ENCODE results near the gene PTPRZ1.

The PTPRZ1 gene

GRCh38 chr7:121887634-121888033 lies 14.7 kb downstream of the PTPRZ1 start:
- Histone ChIP-seq H3K27ac (ENCODE audit: low read depth, low read length) (no peak overlapping the region), H3K9ac (ENCODE audit: low read length in 5 of 5) (no peak overlapping the region), H3K27me3 (ENCODE audit: control insufficient read depth in 5 of 5, insufficient read depth in 4 of 5, low read length in 5 of 5) (no peaks in the 10 kb centered on the region), H3K36me3 (ENCODE audit: control insufficient read depth in 5 of 5, insufficient read depth in 5 of 5, low read length in 5 of 5) (no peaks in the 10 kb centered on the region), H3K9me3 (ENCODE audit: control insufficient read depth in 5 of 5, low read length in 5 of 5) (no peaks in the 10 kb centered on the region), H3K4me1 (ENCODE audit: control insufficient read depth in 5 of 5, insufficient read depth in 5 of 5, low read length in 5 of 5) (no peaks in the 10 kb centered on the region), H3K4me3 (ENCODE audit: low read depth in 1 of 5, low read length in 5 of 5) (no peak overlapping the region)

- H3K9ac ChIP-seq (ENCODE audit: low read length in 5 of 5), result no peak overlapping the region
- no peak overlapping the region for H3K27ac ChIP-seq (ENCODE audit: low read depth, low read length)
- no peaks in the 10 kb centered on the region for H3K27me3 ChIP-seq (ENCODE audit: control insufficient read depth in 5 of 5, insufficient read depth in 4 of 5, low read length in 5 of 5)
- no peaks in the 10 kb centered on the region for H3K36me3 ChIP-seq (ENCODE audit: control insufficient read depth in 5 of 5, insufficient read depth in 5 of 5, low read length in 5 of 5)
- no peak overlapping the region for H3K4me3 ChIP-seq (ENCODE audit: low read depth in 1 of 5, low read length in 5 of 5)
- no peaks in the 10 kb centered on the region for H3K4me1 ChIP-seq (ENCODE audit: control insufficient read depth in 5 of 5, insufficient read depth in 5 of 5, low read length in 5 of 5)
- no peaks in the 10 kb centered on the region for H3K9me3 ChIP-seq (ENCODE audit: control insufficient read depth in 5 of 5, low read length in 5 of 5)
These were observed 17.9 kb downstream of the PTPRZ1 start for GRCh38 chr7:121890833-121891232.

- Histone ChIP-seq H3K27me3 (ENCODE audit: control insufficient read depth in 5 of 5, insufficient read depth in 4 of 5, low read length in 5 of 5) (no peaks in the 10 kb centered on the region), H3K4me1 (ENCODE audit: control insufficient read depth in 5 of 5, insufficient read depth in 5 of 5, low read length in 5 of 5) (no peaks in the 10 kb centered on the region), H3K4me3 (ENCODE audit: low read depth in 1 of 5, low read length in 5 of 5) (no peak overlapping the region)
These were observed 18.8 kb downstream of the PTPRZ1 start for GRCh38 chr7:121891731-121892130.

GRCh38 chr7:121901026-121901425 lies 28.1 kb downstream of the PTPRZ1 start:
- no peaks in the 10 kb centered on the region for H3K36me3 ChIP-seq (ENCODE audit: control insufficient read depth in 5 of 5, insufficient read depth in 5 of 5, low read length in 5 of 5)
- H3K4me3 ChIP-seq (ENCODE audit: low read depth in 1 of 5, low read length in 5 of 5), result no peak overlapping the region
- no peaks in the 10 kb centered on the region for H3K4me1 ChIP-seq (ENCODE audit: control insufficient read depth in 5 of 5, insufficient read depth in 5 of 5, low read length in 5 of 5)
- H3K9ac ChIP-seq (ENCODE audit: low read length in 5 of 5), result no peak overlapping the region
- no peaks in the 10 kb centered on the region for H3K9me3 ChIP-seq (ENCODE audit: control insufficient read depth in 5 of 5, low read length in 5 of 5)
- no peak overlapping the region for H3K27ac ChIP-seq (ENCODE audit: low read depth, low read length)
- no peaks in the 10 kb centered on the region for H3K27me3 ChIP-seq (ENCODE audit: control insufficient read depth in 5 of 5, insufficient read depth in 4 of 5, low read length in 5 of 5)

More at GRCh38 chr7:121891731-121892130, 18.8 kb downstream of the PTPRZ1 start:
- no peak overlapping the region for H3K27ac ChIP-seq (ENCODE audit: low read depth, low read length)
- no peaks in the 10 kb centered on the region for H3K36me3 ChIP-seq (ENCODE audit: control insufficient read depth in 5 of 5, insufficient read depth in 5 of 5, low read length in 5 of 5)
- H3K9me3 ChIP-seq (ENCODE audit: control insufficient read depth in 5 of 5, low read length in 5 of 5), result no peaks in the 10 kb centered on the region
- H3K9ac ChIP-seq (ENCODE audit: low read length in 5 of 5), result no peak overlapping the region

- Histone ChIP-seq H3K27me3 (ENCODE audit: control insufficient read depth in 5 of 5, insufficient read depth in 4 of 5, low read length in 5 of 5) (no peaks in the 10 kb centered on the region), H3K9ac (ENCODE audit: low read length in 5 of 5) (no peak overlapping the region), H3K9me3 (ENCODE audit: control insufficient read depth in 5 of 5, low read length in 5 of 5) (no peaks in the 10 kb centered on the region), H3K36me3 (ENCODE audit: control insufficient read depth in 5 of 5, insufficient read depth in 5 of 5, low read length in 5 of 5) (no peaks in the 10 kb centered on the region), H3K27ac (ENCODE audit: low read depth, low read length) (no peak overlapping the region), H3K4me3 (ENCODE audit: low read depth in 1 of 5, low read length in 5 of 5) (no peak overlapping the region), H3K4me1 (ENCODE audit: control insufficient read depth in 5 of 5, insufficient read depth in 5 of 5, low read length in 5 of 5) (no peaks in the 10 kb centered on the region)
These were observed 31.2 kb downstream of the PTPRZ1 start for GRCh38 chr7:121904120-121904519.

GRCh38 chr7:121908042-121908441 lies 35.1 kb downstream of the PTPRZ1 start:
- H3K27me3 ChIP-seq (ENCODE audit: control insufficient read depth in 5 of 5, insufficient read depth in 4 of 5, low read length in 5 of 5), result no peaks in the 10 kb centered on the region
- H3K4me3 ChIP-seq (ENCODE audit: low read depth in 1 of 5, low read length in 5 of 5), result no peak overlapping the region
- H3K9me3 ChIP-seq (ENCODE audit: control insufficient read depth in 5 of 5, low read length in 5 of 5), result no peaks in the 10 kb centered on the region
- no peak overlapping the region for H3K27ac ChIP-seq (ENCODE audit: low read depth, low read length)
- H3K9ac ChIP-seq (ENCODE audit: low read length in 5 of 5), result no peak overlapping the region
- no peaks in the 10 kb centered on the region for H3K4me1 ChIP-seq (ENCODE audit: control insufficient read depth in 5 of 5, insufficient read depth in 5 of 5, low read length in 5 of 5)
- no peaks in the 10 kb centered on the region for H3K36me3 ChIP-seq (ENCODE audit: control insufficient read depth in 5 of 5, insufficient read depth in 5 of 5, low read length in 5 of 5)

- H3K27ac ChIP-seq (ENCODE audit: low read depth, low read length), result no peak overlapping the region
- no peaks in the 10 kb centered on the region for H3K9me3 ChIP-seq (ENCODE audit: control insufficient read depth in 5 of 5, low read length in 5 of 5)
- no peak overlapping the region for H3K4me3 ChIP-seq (ENCODE audit: low read depth in 1 of 5, low read length in 5 of 5)
- H3K9ac ChIP-seq (ENCODE audit: low read length in 5 of 5), result no peak overlapping the region
- H3K36me3 ChIP-seq (ENCODE audit: control insufficient read depth in 5 of 5, insufficient read depth in 5 of 5, low read length in 5 of 5), result no peaks in the 10 kb centered on the region
- no peaks in the 10 kb centered on the region for H3K4me1 ChIP-seq (ENCODE audit: control insufficient read depth in 5 of 5, insufficient read depth in 5 of 5, low read length in 5 of 5)
- H3K27me3 ChIP-seq (ENCODE audit: control insufficient read depth in 5 of 5, insufficient read depth in 4 of 5, low read length in 5 of 5), result no peaks in the 10 kb centered on the region
These were observed 36.9 kb downstream of the PTPRZ1 start for GRCh38 chr7:121909716-121910345.

GRCh38 chr7:121913947-121914675 lies 41.1 kb downstream of the PTPRZ1 start:
- Histone ChIP-seq H3K36me3 (ENCODE audit: control insufficient read depth in 5 of 5, insufficient read depth in 5 of 5, low read length in 5 of 5) (no peaks in the 10 kb centered on the region), H3K4me3 (ENCODE audit: low read depth in 1 of 5, low read length in 5 of 5) (no peak overlapping the region), H3K27me3 (ENCODE audit: control insufficient read depth in 5 of 5, insufficient read depth in 4 of 5, low read length in 5 of 5) (no peaks in the 10 kb centered on the region), H3K9ac (ENCODE audit: low read length in 5 of 5) (no peak overlapping the region), H3K27ac (ENCODE audit: low read depth, low read length) (no peak overlapping the region), H3K9me3 (ENCODE audit: control insufficient read depth in 5 of 5, low read length in 5 of 5) (no peaks in the 10 kb centered on the region), H3K4me1 (ENCODE audit: control insufficient read depth in 5 of 5, insufficient read depth in 5 of 5, low read length in 5 of 5) (no peaks in the 10 kb centered on the region)

- no peaks in the 10 kb centered on the region for H3K36me3 ChIP-seq (ENCODE audit: control insufficient read depth in 5 of 5, insufficient read depth in 5 of 5, low read length in 5 of 5)
- no peak overlapping the region for H3K4me3 ChIP-seq (ENCODE audit: low read depth in 1 of 5, low read length in 5 of 5)
- no peaks in the 10 kb centered on the region for H3K9me3 ChIP-seq (ENCODE audit: control insufficient read depth in 5 of 5, low read length in 5 of 5)
- H3K4me1 ChIP-seq (ENCODE audit: control insufficient read depth in 5 of 5, insufficient read depth in 5 of 5, low read length in 5 of 5), result no peaks in the 10 kb centered on the region
- H3K27ac ChIP-seq (ENCODE audit: low read depth, low read length), result no peak overlapping the region
- no peak overlapping the region for H3K9ac ChIP-seq (ENCODE audit: low read length in 5 of 5)
- no peaks in the 10 kb centered on the region for H3K27me3 ChIP-seq (ENCODE audit: control insufficient read depth in 5 of 5, insufficient read depth in 4 of 5, low read length in 5 of 5)
These were observed 41.8 kb downstream of the PTPRZ1 start for GRCh38 chr7:121914676-121915279.

- Histone ChIP-seq H3K36me3 (ENCODE audit: control insufficient read depth in 5 of 5, insufficient read depth in 5 of 5, low read length in 5 of 5) (no peaks in the 10 kb centered on the region), H3K9me3 (ENCODE audit: control insufficient read depth in 5 of 5, low read length in 5 of 5) (no peaks in the 10 kb centered on the region), H3K4me1 (ENCODE audit: control insufficient read depth in 5 of 5, insufficient read depth in 5 of 5, low read length in 5 of 5) (no peaks in the 10 kb centered on the region), H3K27ac (ENCODE audit: low read depth, low read length) (no peak overlapping the region), H3K4me3 (ENCODE audit: low read depth in 1 of 5, low read length in 5 of 5) (no peak overlapping the region), H3K27me3 (ENCODE audit: control insufficient read depth in 5 of 5, insufficient read depth in 4 of 5, low read length in 5 of 5) (no peaks in the 10 kb centered on the region), H3K9ac (ENCODE audit: low read length in 5 of 5) (no peak overlapping the region)
These were observed 43.2 kb downstream of the PTPRZ1 start for GRCh38 chr7:121916211-121916610.
